HUES6 (cell line): Measurements from ENCODE around the gene NPDC1.

ENCODE experiments used
- H3K27ac ChIP-seq: 2 replicates; pipeline ENCODE4 v1.7.0; 2013; ENCODE audit warnings: low read depth, mild to moderate bottlenecking, low read length, inconsistent platforms
- H3K27me3 ChIP-seq: 2 replicates; pipeline ENCODE4 v1.6.1; 2013; ENCODE audit warnings: low read length; ENCODE audit not compliant: control insufficient read depth, insufficient read depth
- H3K36me3 ChIP-seq: 2 replicates; pipeline ENCODE4 v1.6.1; 2013; ENCODE audit warnings: low read length; ENCODE audit not compliant: control insufficient read depth, insufficient read depth
- H3K4me1 ChIP-seq: 2 replicates; pipeline ENCODE4 v1.6.1; 2013; ENCODE audit warnings: low read length; ENCODE audit not compliant: control insufficient read depth, insufficient read depth
- H3K4me3 ChIP-seq: 2 replicates; pipeline ENCODE4 v1.5.1; 2013; ENCODE audit warnings: low read depth, low read length
- H3K9ac ChIP-seq: one replicate; pipeline ENCODE4 v1.6.1; 2013; ENCODE audit warnings: mild to moderate bottlenecking, low read length
- H3K9me3 ChIP-seq: 2 replicates; pipeline ENCODE4 v1.6.1; 2013; ENCODE audit warnings: low read depth, low read length; ENCODE audit not compliant: control insufficient read depth, insufficient read depth

NPDC1 gene

GRCh38 chr9:137053944-137054931 is 8.3 kb upstream of the NPDC1 start, which contains the start of gene ENTPD2:
TSS of gene ENTPD2 (minus strand) at chr9:137054061. CDS start at chr9:137053997, 64 bp downstream.
- no peak within 1 kb of the TSS for H3K9ac ChIP-seq
- no peaks in the 10 kb centered on the region for H3K36me3 ChIP-seq
- H3K4me3 ChIP-seq = peak within 1 kb of the TSS; percentile 62
- H3K4me1 ChIP-seq = peaks cover 19% of the 10 kb centered on the region
- peaks cover 75% of the 10 kb centered on the region for H3K27me3 ChIP-seq
- no peak within 1 kb of the TSS for H3K27ac ChIP-seq
- no peaks in the 10 kb centered on the region for H3K9me3 ChIP-seq

GRCh38 chr9:137052998-137053943 is 7.3 kb upstream of the NPDC1 start:
- Histone ChIP-seq H3K36me3 (no peaks in the 10 kb centered on the region), H3K9ac (no peak overlapping the region), H3K9me3 (no peaks in the 10 kb centered on the region), H3K4me3 (peak overlapping the region; percentile 62), H3K27ac (no peak overlapping the region), H3K27me3 (peaks cover 77% of the 10 kb centered on the region), H3K4me1 (peaks cover 23% of the 10 kb centered on the region)

GRCh38 chr9:137052293-137052692 is 6.3 kb upstream of the NPDC1 start:
- Histone ChIP-seq H3K4me3 (no peak overlapping the region), H3K27ac (no peak overlapping the region), H3K4me1 (peaks cover 23% of the 10 kb centered on the region), H3K36me3 (no peaks in the 10 kb centered on the region), H3K27me3 (peaks cover 87% of the 10 kb centered on the region), H3K9ac (no peak overlapping the region), H3K9me3 (no peaks in the 10 kb centered on the region)

- Histone ChIP-seq H3K27ac (no peak overlapping the region), H3K27me3 (peaks cover 96% of the 10 kb centered on the region)
These were observed 5.3 kb upstream of the NPDC1 start for GRCh38 chr9:137051145-137051724.

GRCh38 chr9:137050570-137050969 is 4.6 kb upstream of the NPDC1 start:
- peaks cover 96% of the 10 kb centered on the region for H3K27me3 ChIP-seq
- no peak overlapping the region for H3K27ac ChIP-seq
- no peak overlapping the region for H3K9ac ChIP-seq
- no peaks in the 10 kb centered on the region for H3K36me3 ChIP-seq
- H3K9me3 ChIP-seq = no peaks in the 10 kb centered on the region
- peaks cover 18% of the 10 kb centered on the region for H3K4me1 ChIP-seq
- no peak overlapping the region for H3K4me3 ChIP-seq

More at GRCh38 chr9:137051145-137051724, 5.3 kb upstream of the NPDC1 start:
- Histone ChIP-seq H3K4me1 (peaks cover 23% of the 10 kb centered on the region), H3K9ac (no peak overlapping the region), H3K9me3 (no peaks in the 10 kb centered on the region), H3K4me3 (no peak overlapping the region), H3K36me3 (no peaks in the 10 kb centered on the region)

GRCh38 chr9:137049544-137050449 is 3.8 kb upstream of the NPDC1 start:
- Histone ChIP-seq H3K4me3 (no peak overlapping the region), H3K9ac (no peak overlapping the region), H3K27me3 (peaks cover 96% of the 10 kb centered on the region), H3K9me3 (no peaks in the 10 kb centered on the region), H3K36me3 (no peaks in the 10 kb centered on the region), H3K27ac (no peak overlapping the region), H3K4me1 (peaks cover 12% of the 10 kb centered on the region)

GRCh38 chr9:137048655-137049543 is 2.9 kb upstream of the NPDC1 start:
- H3K4me1 ChIP-seq = peaks cover 6% of the 10 kb centered on the region; the same call in 1 of the 2 replicates
- no peak overlapping the region for H3K27ac ChIP-seq
- H3K4me3 ChIP-seq = peak overlapping the region; percentile 30; the same call in 1 of the 2 replicates
- no peaks in the 10 kb centered on the region for H3K36me3 ChIP-seq
- H3K9ac ChIP-seq = no peak overlapping the region
- no peaks in the 10 kb centered on the region for H3K9me3 ChIP-seq
- H3K27me3 ChIP-seq = peaks cover 96% of the 10 kb centered on the region

- H3K4me3 ChIP-seq = peak overlapping the region; percentile 78
- H3K4me1 ChIP-seq = peaks cover 6% of the 10 kb centered on the region; the same call in 1 of the 2 replicates
- H3K36me3 ChIP-seq = no peaks in the 10 kb centered on the region; the same call in 1 of the 2 replicates
- no peaks in the 10 kb centered on the region for H3K9me3 ChIP-seq
- H3K27ac ChIP-seq = no peak overlapping the region
- no peak overlapping the region for H3K9ac ChIP-seq
- H3K27me3 ChIP-seq = peaks cover 71% of the 10 kb centered on the region
These were observed 486 bp downstream of the NPDC1 start for GRCh38 chr9:137045294-137046087.
